Spleen (tissue), 11 donors: ENCODE results near the gene KIAA2012. TPM values are rescaled to one million over a fixed set of nuclear protein-coding genes. Genes with fewer than 3 reads are reported as not detected.

Source experiments
- DNase-seq: peaks from one replicate; pipeline ENCODE4 v3.0.0-alpha.2; 2020
- H3K27ac ChIP-seq, 8 donors: fragments of 200-600 bp; sonication (generic) in 7 of 8; 1 replicate in 4 of 8; 2 replicates in 4 of 8; pipeline versions ENCODE4 v1.5.0 to v1.8.0; 2016 to 2021; ENCODE audit warnings: inconsistent platforms in 4 of 8, mild to moderate bottlenecking in 4 of 8, moderate library complexity in 1 of 8
- H3K27me3 ChIP-seq, 7 donors: fragments of 200-600 bp; sonication (generic) in 6 of 7; replicated peaks in 1 of 7; 1 replicate in 4 of 7; 2 replicates in 3 of 7; pipeline versions ENCODE4 v1.5.0 to v1.8.0; 2016 to 2021; ENCODE audit warnings: inconsistent platforms in 3 of 7, mild to moderate bottlenecking in 1 of 7
- H3K36me3 ChIP-seq, 6 donors: fragments of 200-600 bp; sonication (generic) in 5 of 6; 1 replicate in 4 of 6; 2 replicates in 2 of 6; pipeline versions ENCODE4 v1.5.0 to v1.8.0; 2016 to 2021; ENCODE audit warnings: inconsistent platforms in 2 of 6
- H3K4me1 ChIP-seq, 6 donors: fragments of 200-600 bp; sonication (generic) in 5 of 6; 1 replicate in 3 of 6; 2 replicates in 3 of 6; pipeline versions ENCODE4 v1.5.0 to v1.8.0; 2016 to 2021; ENCODE audit warnings: inconsistent platforms in 3 of 6
- H3K4me3 ChIP-seq, 8 donors: fragments of 200-600 bp; sonication (generic) in 7 of 8; 1 replicate in 4 of 8; 2 replicates in 4 of 8; pipeline versions ENCODE4 v1.5.0 to v1.8.0; 2016 to 2021; ENCODE audit warnings: inconsistent platforms in 4 of 8, mild to moderate bottlenecking in 4 of 8, moderate library complexity in 2 of 8
- H3K9me3 ChIP-seq, 8 donors: fragments of 200-600 bp; sonication (generic) in 7 of 8; 1 replicate in 4 of 8; 2 replicates in 4 of 8; pipeline versions ENCODE4 v1.5.0 to v1.8.0; 2016 to 2021; ENCODE audit warnings: inconsistent platforms in 4 of 8
- POLR2A ChIP-seq, 3 donors: fragments of 450-650 bp; IDR thresholded peaks; one replicate each; pipeline ENCODE4 v1.5.1; 2017; ENCODE audit warnings: antibody characterized with exemption in 3 of 3, mild to moderate bottlenecking in 1 of 3
- POLR2AphosphoS5 ChIP-seq, 3 donors: sonication (generic); formaldehyde crosslinking; IDR thresholded peaks; one replicate each; pipeline ENCODE4 v1.5.1; 2017; ENCODE audit warnings: antibody characterized with exemption in 3 of 3
- WGBS, 5 donors: extraction: QIAGEN DNeasy Blood & Tissue Kit in 3 of 5; methylation state at CpG; one replicate each; pipeline versions ENCODE4 v1.1.5 to v1.1.7; 2013 to 2018; 5-methylcytosine and 5-hydroxymethylcytosine counted together
- intact Hi-C: fragments of 100-400 bp; cut with DNase I; formaldehyde crosslinking; loops from one replicate; pipeline ENCODE4 v1.15.0; 2023; ENCODE audit warnings: low total_unique reads
- polyA plus RNA-seq, 3 donors: library from polyadenylated mRNA; stranded (reverse); fragments of 200-250 nt; gene quantifications; one replicate each; pipeline ENCODE4 v1.2.1, GENCODE V29; 2013
- total RNA-seq, 7 donors: library from RNA; depleted of rRNA in 3 of 7; stranded (reverse); fragments of >200 nt in 3 of 7; fragmentation: NEBNext Ultra II Directional in 4 of 7; extraction: Animal tissue kit (Norgen Biotek cat#: 25700) in 4 of 7; gene quantifications; one replicate each; pipeline versions ENCODE4 v1.1.0 to v1.2.1, GENCODE V29; 2016 to 2021
- TF ChIP-seq, protein P1 (sequence below), 11 experiments: fragments of 200-600 bp in 7 of 11; fragments of 450-650 bp in 4 of 11; sonication (generic) in 4 of 11; IDR thresholded peaks in 8 of 11; conservative IDR thresholded peaks in 3 of 11; 1 replicate in 7 of 11; 2 replicates in 4 of 11; pipeline versions ENCODE4 v1.4.0 to v1.8.0; 2016 to 2021; ENCODE audit warnings: antibody characterized with exemption in 11 of 11, inconsistent platforms in 4 of 11, mild to moderate bottlenecking in 1 of 11
- donor health status: healthy with polysubstance abuse.
- donor health status: DM: no; HTN: no; CAD: no; lungs with moderate emphysema.
- donor health status: DM: no; HTN: no; CAD: no.
- donor health status: Bipolar disorder and iron deficiency.
- donor health status: healthy.
- donor health status: DM: no; HTN: no; CAD: no.
- donor health status: DM: yes; HTN: yes; CAD: no.

The KIAA2012 gene
- total and polyA plus RNA-seq, 10 donors: not detected

DNA sequence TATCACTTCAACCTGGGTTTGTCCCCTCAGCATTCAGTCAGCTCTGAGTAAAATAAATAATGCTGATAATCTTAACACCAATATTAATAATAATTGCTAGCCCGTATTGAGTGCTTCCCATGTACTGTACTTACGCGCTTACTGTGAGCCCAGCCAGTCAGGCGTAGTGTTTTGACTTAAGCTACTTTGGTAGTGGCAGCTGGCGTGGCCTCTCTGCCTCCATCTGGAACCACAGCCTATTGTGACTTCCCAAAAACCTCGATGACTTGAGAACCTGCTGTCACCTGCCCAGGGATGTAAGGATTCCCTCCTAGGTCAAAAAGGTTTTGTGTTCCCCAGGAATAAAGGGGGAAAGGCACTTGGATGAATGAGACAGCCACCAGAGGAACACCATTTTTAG is 112.1 kb downstream of the KIAA2012 start:
- no peak for DNase-seq
- no peak for TF ChIP-seq POLR2AphosphoS5 (IDR thresholded peaks at IDR 0.05)
- TF ChIP-seq, protein P1, sequence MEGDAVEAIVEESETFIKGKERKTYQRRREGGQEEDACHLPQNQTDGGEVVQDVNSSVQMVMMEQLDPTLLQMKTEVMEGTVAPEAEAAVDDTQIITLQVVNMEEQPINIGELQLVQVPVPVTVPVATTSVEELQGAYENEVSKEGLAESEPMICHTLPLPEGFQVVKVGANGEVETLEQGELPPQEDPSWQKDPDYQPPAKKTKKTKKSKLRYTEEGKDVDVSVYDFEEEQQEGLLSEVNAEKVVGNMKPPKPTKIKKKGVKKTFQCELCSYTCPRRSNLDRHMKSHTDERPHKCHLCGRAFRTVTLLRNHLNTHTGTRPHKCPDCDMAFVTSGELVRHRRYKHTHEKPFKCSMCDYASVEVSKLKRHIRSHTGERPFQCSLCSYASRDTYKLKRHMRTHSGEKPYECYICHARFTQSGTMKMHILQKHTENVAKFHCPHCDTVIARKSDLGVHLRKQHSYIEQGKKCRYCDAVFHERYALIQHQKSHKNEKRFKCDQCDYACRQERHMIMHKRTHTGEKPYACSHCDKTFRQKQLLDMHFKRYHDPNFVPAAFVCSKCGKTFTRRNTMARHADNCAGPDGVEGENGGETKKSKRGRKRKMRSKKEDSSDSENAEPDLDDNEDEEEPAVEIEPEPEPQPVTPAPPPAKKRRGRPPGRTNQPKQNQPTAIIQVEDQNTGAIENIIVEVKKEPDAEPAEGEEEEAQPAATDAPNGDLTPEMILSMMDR (IDR thresholded peaks at IDR 0.05 in 8 of 11, conservative IDR thresholded peaks at IDR 0.05 in 3 of 11): no peak
- TF ChIP-seq POLR2A (IDR thresholded peaks at IDR 0.05): no peak

DNA sequence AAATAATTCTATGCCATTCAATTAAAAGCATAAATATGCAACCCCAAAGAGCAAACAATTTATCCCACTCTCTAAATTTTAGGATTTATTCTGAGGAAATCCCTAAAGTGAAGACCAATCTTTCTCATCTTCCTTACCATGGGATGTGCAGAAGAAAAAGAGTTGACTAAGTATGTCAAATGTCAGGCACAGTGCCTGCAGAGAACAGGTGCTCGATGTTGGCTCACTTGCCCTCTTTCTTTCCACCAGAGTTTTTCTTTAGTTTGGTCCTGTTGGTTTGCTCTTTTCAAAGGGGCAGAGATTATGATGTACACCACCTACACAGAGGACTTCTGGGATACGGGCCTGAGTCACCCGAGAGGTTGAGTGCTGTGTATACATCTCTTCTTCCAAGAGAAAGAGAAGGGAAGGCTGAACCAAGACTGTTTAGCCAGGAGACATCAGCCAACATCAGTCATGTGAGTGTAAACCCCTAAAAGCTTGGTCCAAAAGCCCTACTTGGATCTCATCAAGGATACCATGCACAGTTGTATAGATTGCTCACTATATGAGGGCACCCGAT is 113.7 kb downstream of the KIAA2012 start:
- 85 to 98% (median 95%) methylated on average over 4 of the region's 4 CpGs for WGBS, 5 donors
- no peak overlapping the region for H3K4me3 ChIP-seq
- no peak overlapping the region for H3K27ac ChIP-seq
- H3K36me3 ChIP-seq: no peaks in the 10 kb centered on the region
- intact Hi-C loops: no loop called here
- H3K27me3 ChIP-seq: peaks cover 0 to 3% (median 0%) of the 10 kb centered on the region in 7 donors
- no peak for DNase-seq
- H3K9me3 ChIP-seq: no peaks in the 10 kb centered on the region
- H3K4me1 ChIP-seq: no peaks in the 10 kb centered on the region
- no peak for TF ChIP-seq POLR2AphosphoS5 (IDR thresholded peaks at IDR 0.05)

More for the DNA sequence above, 112.1 kb downstream of the KIAA2012 start:
- H3K4me1 ChIP-seq: no peaks in the 10 kb centered on the region
- WGBS, 5 donors: 80 to 89% (median 84%) methylated on average over 6 of the region's 6 CpGs
- peaks cover 0 to 3% (median 0%) of the 10 kb centered on the region in 7 donors for H3K27me3 ChIP-seq
- intact Hi-C loops: no loop called here
- H3K4me3 ChIP-seq: no peak overlapping the region
- H3K9me3 ChIP-seq: no peaks in the 10 kb centered on the region
- no peak overlapping the region for H3K27ac ChIP-seq
- H3K36me3 ChIP-seq: no peaks in the 10 kb centered on the region

DNA sequence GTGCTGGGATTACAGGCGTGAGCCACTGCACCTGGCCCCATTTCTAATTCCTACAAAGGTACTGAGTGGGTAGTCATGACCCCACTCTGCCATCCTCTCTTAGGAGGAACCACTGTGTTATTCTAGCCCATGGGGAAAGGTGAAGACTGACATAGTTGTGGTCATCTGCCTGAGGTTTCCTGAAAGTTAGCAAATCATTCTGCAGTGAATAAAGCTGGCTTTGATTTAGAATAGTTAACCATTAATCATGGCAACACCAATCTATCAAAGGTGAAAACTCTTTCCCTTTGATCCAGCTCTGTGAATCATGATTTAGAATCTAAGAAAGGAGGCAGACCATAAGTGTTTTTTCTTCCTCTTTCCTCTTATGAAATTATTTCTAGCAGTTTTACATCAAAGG is 114.5 kb downstream of the KIAA2012 start:
- H3K27ac ChIP-seq: no peak overlapping the region
- TF ChIP-seq POLR2AphosphoS5 (IDR thresholded peaks at IDR 0.05) (no peak), POLR2A (IDR thresholded peaks at IDR 0.05) (no peak)
- TF ChIP-seq, protein P1 (IDR thresholded peaks at IDR 0.05 in 8 of 11, conservative IDR thresholded peaks at IDR 0.05 in 3 of 11): no peak
- no peak for DNase-seq
- WGBS, 5 donors: 64 to 94% (median 77%) methylated on average over 1 of the region's 1 CpG
- H3K4me3 ChIP-seq: no peak overlapping the region
- intact Hi-C loops: no loop called here
- no peaks in the 10 kb centered on the region for H3K9me3 ChIP-seq
- H3K4me1 ChIP-seq: no peaks in the 10 kb centered on the region
- peaks cover 0 to 3% (median 0%) of the 10 kb centered on the region in 7 donors for H3K27me3 ChIP-seq
- no peaks in the 10 kb centered on the region for H3K36me3 ChIP-seq

DNA sequence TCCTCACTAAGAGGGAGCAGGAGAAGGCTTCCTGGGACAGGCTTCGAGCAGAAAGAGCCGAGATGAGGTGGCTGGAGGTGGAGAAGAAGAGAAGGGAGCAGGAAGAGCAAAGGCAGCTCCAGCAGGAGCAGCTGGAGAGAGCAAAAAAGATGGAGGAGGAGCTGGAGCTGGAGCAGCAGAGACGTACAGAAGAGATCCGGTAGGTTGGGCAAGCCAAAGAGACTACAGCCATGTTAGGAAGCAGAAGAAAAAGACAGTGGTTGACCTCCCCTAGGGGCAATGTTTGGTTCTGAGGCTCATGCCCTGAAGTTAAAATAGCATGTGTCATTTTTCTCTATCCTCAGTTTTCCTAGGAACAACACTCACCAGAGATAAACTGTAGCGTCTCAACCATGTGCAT is 120.2 kb downstream of the KIAA2012 start:
- Histone ChIP-seq H3K36me3 (no peaks in the 10 kb centered on the region), H3K9me3 (no peaks in the 10 kb centered on the region), H3K4me1 (no peaks in the 10 kb centered on the region), H3K27me3 (peaks cover 0 to 5% (median 0%) of the 10 kb centered on the region in 7 donors), H3K27ac (no peak overlapping the region), H3K4me3 (no peak overlapping the region)
- TF ChIP-seq, protein P1 (IDR thresholded peaks at IDR 0.05 in 8 of 11, conservative IDR thresholded peaks at IDR 0.05 in 3 of 11): no peak
- no peak for TF ChIP-seq POLR2A (IDR thresholded peaks at IDR 0.05)
- no peak for TF ChIP-seq POLR2AphosphoS5 (IDR thresholded peaks at IDR 0.05)
- intact Hi-C loops: no loop called here
- DNase-seq: no peak
- 86 to 94% (median 90%) methylated on average over 5 of the region's 5 CpGs for WGBS, 5 donors
